Aorta (tissue), 5 donors: ENCODE results near the gene SPRED2. TPM values are rescaled to one million over a fixed set of nuclear protein-coding genes. Genes with fewer than 3 reads are reported as not detected.

Experiments
- ATAC-seq: fragments of 200-7000 bp; cut with Tn5 transposase; one replicate; pipeline ENCODE4 v1.9.1; 2022; ENCODE audit warnings: moderate library complexity; ENCODE audit not compliant: low FRiP score
- DNase-seq, 2 donors: peaks; one replicate each; pipeline ENCODE4 v3.0.0-alpha.2; 2020
- H3K27ac ChIP-seq, 2 donors: one replicate each; pipeline ENCODE4 v1.5.1; 2013; ENCODE audit warnings: low read length in 2 of 2, mild to moderate bottlenecking in 2 of 2, moderate library complexity in 2 of 2, control low read depth in 1 of 2, inconsistent platforms in 1 of 2, low read depth in 1 of 2
- H3K27me3 ChIP-seq, 2 donors: one replicate each; pipeline ENCODE4 v1.6.1; 2013; ENCODE audit warnings: control low read depth in 1 of 2, low read length in 1 of 2, mild to moderate bottlenecking in 1 of 2, moderate library complexity in 1 of 2; ENCODE audit not compliant: insufficient read depth in 2 of 2, control insufficient read depth in 1 of 2
- H3K36me3 ChIP-seq, 2 donors: one replicate each; pipeline ENCODE4 v1.6.1; 2013; ENCODE audit warnings: control low read depth in 1 of 2, low read length in 1 of 2, mild to moderate bottlenecking in 1 of 2; ENCODE audit not compliant: insufficient read depth in 2 of 2, control insufficient read depth in 1 of 2
- H3K4me1 ChIP-seq, 2 donors: one replicate each; pipeline ENCODE4 v1.6.1; 2013; ENCODE audit warnings: low read length in 2 of 2, control low read depth in 1 of 2, mild to moderate bottlenecking in 1 of 2, moderate library complexity in 1 of 2; ENCODE audit not compliant: insufficient read depth in 2 of 2, control insufficient read depth in 1 of 2
- H3K4me3 ChIP-seq, 2 donors: one replicate each; pipeline ENCODE4 v1.5.1; 2013; ENCODE audit warnings: low read length in 2 of 2, control low read depth in 1 of 2, mild to moderate bottlenecking in 1 of 2
- H3K9me3 ChIP-seq: one replicate; pipeline ENCODE4 v1.6.1; 2013; ENCODE audit warnings: mild to moderate bottlenecking, low read length; ENCODE audit not compliant: control insufficient read depth
- WGBS, 2 donors: extraction: QIAGEN DNeasy Blood & Tissue Kit; methylation state at CpG; one replicate each; pipeline ENCODE4 v1.1.7; 2013; 5-methylcytosine and 5-hydroxymethylcytosine counted together
- intact Hi-C, 2 donors: fragments of 100-400 bp; cut with DNase I; formaldehyde crosslinking; loops; one replicate each; pipeline versions ENCODE4 v1.14.2 to v1.15.0; 2022
- polyA plus RNA-seq, 2 donors: library from polyadenylated mRNA; stranded (reverse); fragments of 200-250 nt; gene quantifications; one replicate each; pipeline ENCODE4 v1.2.3, GENCODE V29; 2013
- total RNA-seq, 2 donors: library from RNA; stranded (reverse); fragmentation: NEBNext Ultra II Directional; extraction: Animal tissue kit (Norgen Biotek cat#: 25700); gene quantifications; one replicate each; pipeline ENCODE4 v1.2.1, GENCODE V29; 2021
- donor health status: healthy with polysubstance abuse.
- donor health status: Bipolar disorder and iron deficiency.
- donor health status: DM: no; HTN: no; CAD: no.
- donor health status: DM: no; HTN: no; CAD: no.
- donor health status: DM: yes; HTN: yes; CAD: no.

The SPRED2 gene
- total and polyA plus RNA-seq, 4 donors: 9.9 to 38.3 (median 28.1) TPM

DNA sequence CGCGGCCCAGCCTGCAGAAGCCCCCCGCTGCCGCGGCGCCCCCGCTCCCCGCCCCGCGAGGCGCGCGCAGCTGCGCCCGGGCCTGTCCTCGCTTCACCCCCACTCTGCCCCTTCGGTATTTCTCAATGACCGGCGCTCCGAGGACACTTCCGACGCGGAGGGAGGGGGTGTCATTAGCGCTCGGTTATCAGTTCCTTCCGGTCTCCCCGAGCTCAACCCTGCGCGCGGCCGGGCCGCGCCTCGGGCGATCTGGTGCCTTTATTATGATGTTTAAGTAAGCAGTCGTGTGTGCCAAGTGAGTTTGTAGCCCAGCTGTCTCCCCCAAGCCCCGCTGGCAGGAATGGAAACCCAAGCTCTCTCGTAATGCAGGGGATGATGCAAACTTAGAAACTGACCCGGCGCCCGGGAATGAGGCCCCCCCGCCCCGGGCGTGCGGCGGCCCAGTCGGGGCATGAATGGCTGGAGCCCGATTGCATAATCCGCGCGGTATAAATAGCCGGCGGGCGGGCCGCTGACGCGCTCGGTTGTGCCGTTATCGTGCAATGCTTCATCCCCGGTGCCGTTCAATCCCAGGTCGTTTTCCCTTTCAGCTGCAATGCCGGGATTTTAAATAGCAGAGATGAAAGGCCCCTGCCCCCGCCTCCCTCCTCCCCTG, 3.9 kb upstream of the SPRED2 start:
- ATAC-seq (peak; percentile 88), DNase-seq (peak; percentile 94 to 98)
- H3K4me1 ChIP-seq: no peaks in the 10 kb centered on the region
- 0% methylated on average over 60 to 65 of the region's 65 CpGs for WGBS, 2 donors
- no peaks in the 10 kb centered on the region for H3K27me3 ChIP-seq
- H3K4me3 ChIP-seq: peak overlapping the region; percentile 66 to 86
- no peaks in the 10 kb centered on the region for H3K9me3 ChIP-seq
- intact Hi-C loops: loop anchor here (2.0 to 10.0 kb wide), 6 partner anchors 119 to 384 kb away; no protein-coding TSS in a partner anchor
- H3K36me3 ChIP-seq: no peaks in the 10 kb centered on the region
- peak overlapping the region; percentile 81 to 96 for H3K27ac ChIP-seq

DNA sequence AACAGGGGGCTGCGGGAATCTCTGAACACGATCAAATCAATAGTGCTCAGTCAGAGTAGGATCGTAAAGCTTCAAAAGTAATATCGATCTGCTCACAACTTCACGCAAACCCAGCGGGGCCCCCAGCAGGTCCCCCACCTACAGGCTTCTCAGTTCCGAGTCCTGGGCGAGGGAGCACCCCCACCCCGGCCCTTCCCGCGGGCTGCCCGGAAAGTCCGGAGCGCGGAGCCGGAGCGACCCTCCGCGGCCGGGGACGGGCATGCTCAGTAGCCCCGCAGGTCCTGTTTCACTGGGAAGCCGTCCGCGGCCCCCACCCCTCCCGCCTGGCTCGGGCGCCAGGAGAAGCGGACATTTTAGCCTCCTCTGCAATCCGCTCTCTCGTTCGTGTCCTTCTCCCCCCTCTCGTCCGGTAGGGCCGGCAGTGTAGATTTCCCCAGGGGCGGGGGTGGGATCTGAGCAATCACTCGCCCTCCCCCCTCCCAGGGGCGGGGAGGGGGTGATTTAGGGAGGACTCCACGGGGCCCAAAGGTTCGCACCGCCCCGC, 3.3 kb upstream of the SPRED2 start:
- Histone ChIP-seq H3K4me1 (no peaks in the 10 kb centered on the region), H3K27me3 (no peaks in the 10 kb centered on the region), H3K4me3 (peak overlapping the region; percentile 66 to 86), H3K9me3 (no peaks in the 10 kb centered on the region), H3K36me3 (no peaks in the 10 kb centered on the region), H3K27ac (peak overlapping the region; percentile 81 to 96)
- ATAC-seq (peak; percentile 83), DNase-seq (peak; percentile 91 to 95)
- WGBS, 2 donors: 1% methylated on average over 35 to 41 of the region's 42 CpGs
- intact Hi-C loops: loop anchor here (2.0 to 10.0 kb wide), 7 partner anchors 118 to 383 kb away; no protein-coding TSS in a partner anchor

DNA sequence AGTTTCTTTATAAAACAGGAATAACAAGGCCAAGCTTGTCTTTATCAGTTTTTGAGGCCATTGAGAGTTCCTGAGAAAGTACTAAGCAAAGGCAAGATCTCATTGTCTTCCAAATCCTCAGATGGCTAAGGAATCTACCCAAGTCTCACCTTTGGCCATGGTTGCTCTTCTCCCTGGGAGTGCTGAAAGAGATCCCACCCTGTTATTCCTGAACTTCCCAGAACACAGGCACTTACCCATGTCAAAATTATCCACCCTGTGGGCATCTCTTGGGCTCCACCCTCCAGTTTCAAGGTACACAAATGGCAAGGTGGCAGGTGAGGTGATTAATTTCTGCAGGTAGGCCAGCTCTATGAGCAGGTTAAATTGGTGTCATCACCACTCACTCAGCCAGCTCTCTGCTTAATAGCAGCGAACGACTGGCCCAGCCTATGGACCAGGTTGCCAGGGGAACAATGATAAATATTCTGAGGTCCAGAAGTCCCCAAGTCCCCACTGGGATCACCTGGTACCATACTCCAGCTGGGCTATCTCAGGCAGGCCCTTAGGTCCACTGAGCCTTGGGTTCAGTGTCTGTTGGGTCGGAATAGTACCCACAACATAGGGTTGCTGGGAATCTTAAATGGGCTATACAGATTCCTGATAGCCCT, 2.3 kb upstream of the SPRED2 start:
- ATAC-seq (no peak), DNase-seq (no peak)
- WGBS, 2 donors: 67 to 72% methylated on average over 3 of the region's 3 CpGs
- H3K27me3 ChIP-seq: no peaks in the 10 kb centered on the region
- no peak overlapping the region for H3K4me3 ChIP-seq
- H3K27ac ChIP-seq: peak overlapping the region in 1 of 2 donors; percentile 78
- no peaks in the 10 kb centered on the region for H3K4me1 ChIP-seq
- intact Hi-C loops: loop anchor here (2.0 to 10.0 kb wide), 6 partner anchors 52 to 382 kb away; no protein-coding TSS in a partner anchor
- H3K36me3 ChIP-seq: no peaks in the 10 kb centered on the region
- H3K9me3 ChIP-seq: no peaks in the 10 kb centered on the region

DNA sequence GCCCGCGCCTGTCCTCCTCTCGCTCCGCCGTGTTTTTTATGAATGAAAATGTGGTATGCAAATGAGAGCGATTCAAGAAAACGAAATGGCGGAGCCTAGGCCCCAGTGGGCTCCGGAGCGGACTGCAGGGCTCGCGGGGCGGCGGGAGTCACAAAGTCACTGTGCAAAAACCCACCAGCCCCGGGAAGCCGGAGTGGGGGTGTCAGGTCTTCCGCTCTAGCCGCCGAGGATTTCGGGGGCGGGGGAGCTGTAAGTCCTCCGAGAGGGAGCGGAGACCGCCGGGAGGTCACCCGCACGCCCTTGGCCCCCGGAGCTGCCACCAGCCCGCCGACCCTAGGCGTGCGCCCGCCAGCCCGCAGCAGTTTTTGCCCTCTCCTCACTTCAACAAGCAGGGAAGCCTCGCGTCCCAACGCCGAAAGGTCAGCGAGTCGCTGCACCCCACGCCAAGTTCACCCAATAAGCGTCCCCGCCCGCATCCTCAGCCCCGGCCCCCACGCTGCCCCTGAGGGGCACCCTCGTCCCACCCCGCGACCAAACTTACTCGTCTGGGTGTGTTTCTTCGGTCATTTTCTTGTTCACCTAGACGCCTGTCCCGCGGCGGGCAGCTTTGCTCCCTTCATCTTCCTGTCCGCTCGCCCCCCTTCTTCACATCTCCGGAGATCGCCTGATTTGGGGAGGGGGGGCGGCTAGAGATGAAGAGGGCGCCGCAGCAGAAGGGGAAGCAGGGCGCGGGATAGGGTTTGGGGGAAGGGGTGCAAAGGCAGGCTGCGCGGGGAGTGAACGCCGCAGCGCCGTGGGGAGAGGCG, 775 bp downstream of the SPRED2 start:
- Histone ChIP-seq H3K4me3 (peak overlapping the region; percentile 32 to 88), H3K27ac (peak overlapping the region; percentile 34 to 85), H3K27me3 (no peaks in the 10 kb centered on the region), H3K4me1 (no peaks in the 10 kb centered on the region), H3K36me3 (no peaks in the 10 kb centered on the region), H3K9me3 (no peaks in the 10 kb centered on the region)
- DNase-seq: peak; percentile 69 to 81
- intact Hi-C loops: loop anchor here (2.0 to 10.0 kb wide), 5 partner anchors 49 to 167 kb away; no protein-coding TSS in a partner anchor
- 0% methylated on average over 68 to 71 of the region's 71 CpGs for WGBS, 2 donors
- ATAC-seq: no peak

DNA sequence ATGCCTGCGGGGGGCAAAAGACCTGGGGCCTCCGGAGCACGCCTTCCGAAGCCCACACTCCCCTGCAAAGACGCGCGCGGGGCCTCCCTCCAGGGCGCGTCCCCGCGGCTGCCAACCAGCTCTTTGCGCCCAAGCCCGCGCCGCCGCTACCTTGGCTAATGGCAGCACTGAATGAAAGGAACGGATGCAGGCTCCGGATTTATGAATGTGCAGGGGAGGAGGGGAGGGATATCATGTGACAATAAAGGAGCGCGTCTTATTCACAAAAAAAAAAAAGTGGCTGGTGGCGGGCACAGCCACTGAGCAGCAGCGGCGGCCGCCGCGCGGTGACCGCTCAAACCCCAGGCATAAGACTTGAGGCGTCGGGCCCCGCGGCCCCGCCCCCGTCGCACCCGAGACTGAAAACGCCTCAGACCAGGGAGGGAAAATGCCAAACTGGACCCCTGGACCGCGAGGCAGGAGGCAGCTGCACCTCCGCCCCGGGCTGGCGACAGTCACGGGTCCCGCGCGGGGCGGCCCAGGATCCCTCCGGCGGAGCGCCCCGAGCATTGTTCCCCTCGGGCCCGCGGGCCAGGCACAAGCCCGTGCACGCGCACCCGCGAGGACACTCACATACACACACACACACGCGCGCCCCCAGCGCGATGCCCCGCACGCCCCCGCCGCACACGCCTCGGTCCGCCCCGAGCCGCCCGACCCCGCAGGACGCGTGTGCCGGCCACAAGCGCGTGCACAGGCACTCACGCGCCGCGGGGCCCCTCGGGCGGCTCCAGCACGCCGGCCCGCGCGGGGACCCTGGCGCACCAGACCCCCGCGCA, 1.6 kb downstream of the SPRED2 start:
- ATAC-seq (peak; percentile 44), DNase-seq (peak; percentile 75 to 85)
- Histone ChIP-seq H3K36me3 (no peaks in the 10 kb centered on the region), H3K27ac (peak overlapping the region in 1 of 2 donors; percentile 85), H3K9me3 (no peaks in the 10 kb centered on the region), H3K4me3 (peak overlapping the region; percentile 32 to 88), H3K27me3 (no peaks in the 10 kb centered on the region), H3K4me1 (no peaks in the 10 kb centered on the region)
- WGBS, 2 donors: 0% methylated on average over 91 to 95 of the region's 95 CpGs
- intact Hi-C loops: loop anchor here (5.0 to 10.0 kb wide), 3 partner anchors 49 to 166 kb away; no protein-coding TSS in a partner anchor

DNA sequence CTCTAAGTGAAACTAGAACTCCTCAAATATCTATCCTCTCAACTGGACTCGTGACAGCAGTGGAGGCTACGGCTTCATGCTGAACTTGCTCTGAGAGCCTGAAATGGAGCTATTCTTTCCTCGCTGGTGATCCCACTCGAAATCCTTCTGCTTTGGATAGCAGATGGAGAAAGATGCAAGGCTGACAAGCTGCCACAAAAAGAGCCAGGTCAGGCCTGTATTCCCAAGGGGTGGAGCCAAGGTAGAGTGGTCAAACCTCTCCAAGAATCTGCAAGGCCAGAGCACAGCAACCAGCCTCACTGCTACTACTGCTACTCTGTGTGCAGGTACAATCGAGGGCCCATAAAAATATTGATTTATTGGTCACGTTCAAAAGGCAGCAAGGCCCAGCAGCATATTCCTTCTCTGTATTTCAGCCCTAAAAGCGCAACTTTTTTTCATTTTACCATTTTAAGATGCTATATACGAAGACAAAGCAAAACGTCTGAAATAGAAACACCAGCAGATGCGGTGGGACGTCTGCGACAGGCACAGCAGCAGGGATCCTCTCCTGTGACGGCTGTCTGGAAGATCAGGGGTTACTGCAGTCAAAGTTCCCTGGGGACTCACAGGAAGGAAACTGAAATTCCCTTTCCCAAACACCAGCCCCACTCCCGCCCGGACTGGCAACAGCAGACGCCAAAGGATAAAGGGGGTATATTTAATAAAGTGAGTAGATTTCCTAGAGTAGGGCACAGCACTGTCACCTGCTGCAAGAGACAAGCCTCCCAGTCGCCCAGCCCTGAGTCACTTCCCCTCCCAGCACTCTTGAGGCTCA, 2.4 kb downstream of the SPRED2 start:
- ATAC-seq (no peak), DNase-seq (no peak)
- peak overlapping the region in 1 of 2 donors; percentile 88 for H3K4me3 ChIP-seq
- H3K27me3 ChIP-seq: no peaks in the 10 kb centered on the region
- 27 to 29% methylated on average over 17 of the region's 17 CpGs for WGBS, 2 donors
- no peaks in the 10 kb centered on the region for H3K4me1 ChIP-seq
- no peaks in the 10 kb centered on the region for H3K36me3 ChIP-seq
- intact Hi-C loops: loop anchor here (5.0 to 10.0 kb wide), 3 partner anchors 48 to 165 kb away; no protein-coding TSS in a partner anchor
- H3K27ac ChIP-seq: peak overlapping the region in 1 of 2 donors; percentile 58
- no peaks in the 10 kb centered on the region for H3K9me3 ChIP-seq

DNA sequence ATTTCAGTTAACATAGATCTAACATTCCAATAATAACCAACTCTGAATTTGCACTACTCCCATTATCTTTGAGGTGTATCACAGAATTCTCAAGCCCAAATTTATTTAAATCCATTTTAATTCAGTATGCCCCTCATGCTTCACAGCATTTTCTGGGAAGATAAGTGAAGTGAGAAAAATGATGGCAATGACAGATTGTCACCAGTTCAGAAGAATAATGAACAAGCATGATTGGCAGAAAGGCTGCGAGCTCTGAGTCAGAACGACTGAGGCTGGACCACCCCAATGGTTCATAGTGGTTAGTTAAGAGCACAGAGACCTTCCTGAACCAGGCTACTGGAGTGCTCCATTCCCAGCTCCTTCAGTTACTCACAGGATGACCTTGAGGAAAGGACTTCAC, 4.9 kb downstream of the SPRED2 start:
- ATAC-seq (no peak), DNase-seq (no peak)
- H3K36me3 ChIP-seq: no peaks in the 10 kb centered on the region
- 67 to 69% methylated on average over 2 of the region's 2 CpGs for WGBS, 2 donors
- no peak overlapping the region for H3K4me3 ChIP-seq
- no peaks in the 10 kb centered on the region for H3K9me3 ChIP-seq
- no peak overlapping the region for H3K27ac ChIP-seq
- H3K4me1 ChIP-seq: peaks cover 2 to 4% of the 10 kb centered on the region in 2 donors
- no peaks in the 10 kb centered on the region for H3K27me3 ChIP-seq
- intact Hi-C loops: no loop called here
